Stomach (tissue), 4 donors: ENCODE measurements around the gene ANGEL2.

Experiments
- CTCF ChIP-seq, 7 experiments: fragments of 450-650 bp in 4 of 7; fragments of 200-600 bp in 3 of 7; sonication (generic) in 3 of 7; IDR thresholded peaks; one replicate each; pipeline ENCODE4 v1.5.1; 2016 to 2019; ENCODE audit warnings: antibody characterized with exemption in 7 of 7, control low read depth in 2 of 7, mild to moderate bottlenecking in 1 of 7
- EP300 ChIP-seq: sonication (generic); formaldehyde crosslinking; IDR thresholded peaks from one replicate; pipeline ENCODE4 v1.6.1; 2017; ENCODE audit warnings: antibody characterized with exemption
- POLR2A ChIP-seq, 4 donors: fragments of 450-650 bp; IDR thresholded peaks; one replicate each; pipeline ENCODE4 v1.6.1; 2016; ENCODE audit warnings: antibody characterized with exemption in 4 of 4, control low read depth in 2 of 4, mild to moderate bottlenecking in 1 of 4, moderate library complexity in 1 of 4
- POLR2AphosphoS5 ChIP-seq, 3 donors: sonication (generic); formaldehyde crosslinking; IDR thresholded peaks; one replicate each; pipeline ENCODE4 v1.6.1; 2016; ENCODE audit warnings: antibody characterized with exemption in 3 of 3

- TF ChIP-seq CTCF (IDR thresholded peaks at IDR 0.05) = no peak
- no peak for TF ChIP-seq EP300
- no peak for TF ChIP-seq POLR2A (IDR thresholded peaks at IDR 0.05)
- no peak for TF ChIP-seq POLR2AphosphoS5 (IDR thresholded peaks at IDR 0.05)
Measured at GRCh38 chr1:212954514-212954913, 61.2 kb downstream of the ANGEL2 start.
